Measurements from ENCODE around the gene NPTX1.

The NPTX1 gene

DNA sequence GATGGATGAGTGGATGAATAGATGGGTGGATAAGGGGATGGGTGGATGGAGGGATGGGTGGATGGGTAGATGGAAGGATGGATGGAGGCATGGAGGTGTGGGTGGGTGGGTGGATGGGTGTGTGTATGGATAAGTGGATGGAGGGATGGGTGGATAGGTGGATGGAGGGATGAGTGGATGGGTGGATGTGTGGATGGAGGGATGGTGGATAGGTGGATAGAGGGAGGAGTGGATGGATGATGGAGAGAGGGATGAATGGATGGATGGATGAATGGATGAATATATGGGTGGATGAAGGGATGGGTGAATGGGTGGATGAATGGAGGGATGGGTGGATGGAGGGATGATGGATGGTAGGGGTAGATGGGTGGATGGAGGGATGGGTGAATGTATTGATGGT is 27.5 kb upstream of the NPTX1 start:
- no peak for DNase-seq (ENCODE audit: low spot score)

DNA sequence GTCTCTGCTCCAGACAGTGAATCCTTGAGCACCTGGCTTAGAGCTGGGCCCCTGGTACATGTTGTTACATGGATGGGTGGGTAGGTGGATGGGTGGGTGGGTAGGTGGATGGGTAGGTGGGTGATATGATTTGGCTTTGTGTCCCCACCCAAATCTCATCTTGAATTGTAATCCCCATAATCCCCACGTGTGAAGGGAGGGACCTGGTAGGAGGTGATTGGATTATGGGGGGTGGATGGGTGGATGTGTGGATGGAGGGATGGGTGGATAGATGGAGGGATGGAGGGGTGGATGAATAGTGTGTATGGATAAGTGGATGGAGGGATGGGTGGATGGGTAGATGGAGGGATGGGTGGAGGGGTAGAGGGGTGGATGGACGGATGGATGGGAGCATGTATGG is 26.6 kb upstream of the NPTX1 start:
- DNase-seq (ENCODE audit: low spot score) = no peak

DNA sequence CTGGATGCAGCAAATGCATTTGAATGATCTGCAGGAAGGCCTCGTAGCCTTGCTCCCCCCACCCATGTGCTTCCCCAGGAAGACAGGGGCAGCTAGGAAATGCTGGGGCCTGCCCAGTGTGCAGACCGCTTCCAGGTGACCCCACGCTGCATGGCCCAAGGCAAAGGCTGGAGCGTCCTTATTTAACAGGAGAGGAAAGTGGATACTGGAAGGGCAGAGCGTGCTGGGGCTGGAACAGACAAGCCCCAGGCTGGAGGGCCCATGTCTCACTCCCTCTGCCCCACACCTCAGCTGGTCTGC is 26.1 kb upstream of the NPTX1 start:
- no peak for DNase-seq (ENCODE audit: low spot score)

DNA sequence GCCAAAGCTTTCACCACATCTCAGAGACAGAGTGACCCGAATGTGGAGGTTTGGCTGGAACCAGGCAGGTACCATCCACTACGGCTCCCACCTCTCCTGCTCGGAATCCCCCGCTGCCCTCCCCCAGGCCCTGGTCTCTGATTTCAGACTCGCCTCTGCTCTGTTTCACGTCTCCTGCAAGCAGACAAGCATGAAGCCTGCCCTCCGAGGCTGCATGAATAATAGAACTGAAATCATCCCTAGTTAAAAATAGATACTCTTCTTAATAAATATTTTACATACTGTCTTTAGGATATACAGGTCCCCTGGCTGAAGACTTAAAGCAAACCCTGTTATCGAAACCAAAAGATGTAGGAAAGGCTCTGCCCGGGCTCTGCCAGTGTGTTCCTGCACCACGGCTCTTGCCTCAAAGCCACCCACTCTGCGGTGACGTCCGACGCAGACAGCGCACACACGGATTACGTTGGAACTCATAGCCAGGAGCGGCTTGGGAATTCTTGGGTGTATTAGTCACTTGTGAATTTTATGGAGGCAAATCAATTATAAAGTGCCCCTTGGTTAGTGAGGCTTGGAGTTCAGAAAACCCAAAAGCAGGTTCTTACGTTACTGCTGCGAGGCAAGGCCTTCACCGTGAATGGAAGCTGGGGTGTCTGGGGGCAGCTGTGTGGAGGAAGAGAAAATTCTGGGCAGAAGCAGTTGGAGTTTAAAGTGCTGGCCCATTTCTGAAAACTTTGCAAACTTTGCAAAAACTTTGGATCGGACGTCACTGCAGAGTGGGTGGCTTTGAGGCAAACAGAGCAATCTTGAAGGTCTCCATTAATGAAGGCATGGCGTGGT is 25.6 kb upstream of the NPTX1 start:
- DNase-seq (ENCODE audit: low spot score) = no peak

DNA sequence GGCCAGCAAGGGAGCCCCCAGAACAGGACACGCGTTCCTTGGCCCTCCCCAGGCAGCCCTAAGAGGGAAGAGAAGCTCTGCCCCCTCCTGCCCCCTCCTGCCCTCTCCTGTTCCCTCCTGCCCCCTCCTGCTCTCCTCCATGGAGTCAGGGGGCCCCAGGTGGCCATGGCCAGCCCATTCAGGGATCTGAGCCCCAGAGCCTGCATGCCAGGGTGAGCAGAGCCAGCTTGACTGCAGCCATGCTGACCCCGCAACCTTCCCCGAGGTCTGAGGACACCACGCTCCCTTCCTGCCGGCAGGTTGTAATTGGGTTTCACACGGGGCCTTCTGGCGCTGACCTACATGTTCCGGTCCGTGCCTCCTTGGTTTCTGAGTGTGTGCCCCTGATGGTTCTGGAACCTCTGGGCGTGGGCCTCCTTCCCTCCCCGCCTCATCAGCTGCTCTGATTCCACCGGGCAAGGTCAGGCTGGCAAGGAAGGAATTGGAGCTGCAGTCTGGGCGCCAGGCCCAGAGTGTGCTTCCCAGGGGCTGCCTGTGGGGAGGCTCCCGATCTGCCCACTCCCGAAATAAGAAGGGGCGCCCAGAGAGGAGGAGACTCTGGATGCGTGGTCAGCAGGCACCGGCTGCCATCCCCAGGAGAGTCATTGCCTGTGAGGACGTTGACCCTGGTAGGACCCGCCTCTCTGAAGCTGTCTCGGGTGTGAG is 23.7 kb upstream of the NPTX1 start:
- no peak for DNase-seq (ENCODE audit: low spot score)

DNA sequence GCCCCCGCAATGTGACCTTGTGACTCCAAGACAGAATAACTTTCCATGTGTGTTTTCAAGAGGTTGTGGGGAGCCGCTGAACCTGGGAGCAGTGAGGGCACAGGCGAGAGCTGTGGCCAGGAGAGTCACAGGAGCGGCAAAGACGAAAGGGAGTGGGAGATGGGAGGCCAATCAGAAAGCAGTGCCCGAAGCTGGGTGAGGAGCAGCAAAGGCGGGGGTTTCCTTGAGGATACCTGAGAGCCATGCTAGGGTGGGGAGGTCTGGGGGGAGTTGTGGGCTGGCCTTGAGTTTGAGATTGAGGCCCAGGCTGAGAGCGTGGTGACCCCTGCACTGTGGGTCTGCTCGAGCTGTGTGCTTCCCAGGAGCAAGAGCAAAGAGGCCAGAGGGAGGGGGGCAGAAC is 23.2 kb upstream of the NPTX1 start:
- DNase-seq (ENCODE audit: low spot score) = no peak

DNA sequence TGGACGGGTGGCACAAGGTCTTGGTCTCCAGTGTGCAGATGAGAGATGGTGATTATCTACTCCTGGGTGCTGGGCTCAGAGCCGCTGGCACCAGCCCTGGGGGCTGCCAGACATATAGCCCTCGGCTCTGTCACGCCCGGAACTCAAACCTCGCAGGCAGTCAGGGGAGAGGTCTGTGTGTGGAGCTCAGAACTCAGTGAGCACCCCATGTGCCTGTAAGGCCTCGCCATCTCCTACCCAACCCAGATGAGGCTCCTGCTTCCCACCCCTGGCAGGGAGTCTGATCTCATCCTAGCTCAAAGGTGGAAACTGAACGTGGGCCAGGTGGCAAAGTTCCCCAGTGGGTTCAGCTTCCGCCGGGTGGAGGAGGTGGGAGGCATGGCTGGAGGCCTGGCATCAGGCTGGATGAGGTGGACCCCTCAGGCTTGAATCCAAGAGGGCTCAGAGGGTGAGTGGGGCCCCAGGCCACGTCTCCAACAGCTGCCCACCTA is 22.6 kb upstream of the NPTX1 start:
- no peak for DNase-seq (ENCODE audit: low spot score)

DNA sequence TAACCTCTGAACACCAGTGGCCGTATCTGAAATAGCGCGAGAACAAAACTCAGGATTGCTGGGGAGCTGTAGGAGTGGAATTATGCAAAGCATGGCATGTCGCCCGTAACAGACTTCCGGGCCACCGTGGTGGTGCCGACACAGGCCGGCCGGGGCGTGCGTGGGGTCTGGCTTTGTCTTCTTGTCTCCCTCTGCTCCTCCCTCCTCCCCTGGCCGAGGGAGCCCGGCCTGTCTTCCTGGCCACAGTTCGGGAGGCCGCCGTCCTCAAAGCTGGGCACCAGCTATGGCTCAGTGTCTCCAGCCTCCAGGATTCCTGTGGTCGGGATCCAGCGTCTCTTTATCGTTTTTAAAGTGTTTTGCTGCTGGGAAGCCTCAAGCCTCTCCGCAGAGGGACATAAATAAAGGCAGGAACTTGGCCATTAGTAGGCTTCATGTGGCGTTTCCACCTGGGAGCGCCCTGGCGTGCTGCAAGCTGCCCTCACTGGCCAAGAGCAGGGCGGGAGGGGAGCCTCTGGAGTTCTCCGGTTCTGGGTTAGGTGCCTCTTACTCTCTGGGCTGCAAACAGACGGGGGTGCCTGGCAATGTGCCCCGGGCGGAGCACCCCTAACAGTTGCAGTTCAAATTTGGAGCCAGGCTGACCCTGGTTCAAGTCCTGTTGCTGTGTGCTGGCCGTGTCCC is 22.0 kb upstream of the NPTX1 start:
- no peak for DNase-seq (ENCODE audit: low spot score)

DNA sequence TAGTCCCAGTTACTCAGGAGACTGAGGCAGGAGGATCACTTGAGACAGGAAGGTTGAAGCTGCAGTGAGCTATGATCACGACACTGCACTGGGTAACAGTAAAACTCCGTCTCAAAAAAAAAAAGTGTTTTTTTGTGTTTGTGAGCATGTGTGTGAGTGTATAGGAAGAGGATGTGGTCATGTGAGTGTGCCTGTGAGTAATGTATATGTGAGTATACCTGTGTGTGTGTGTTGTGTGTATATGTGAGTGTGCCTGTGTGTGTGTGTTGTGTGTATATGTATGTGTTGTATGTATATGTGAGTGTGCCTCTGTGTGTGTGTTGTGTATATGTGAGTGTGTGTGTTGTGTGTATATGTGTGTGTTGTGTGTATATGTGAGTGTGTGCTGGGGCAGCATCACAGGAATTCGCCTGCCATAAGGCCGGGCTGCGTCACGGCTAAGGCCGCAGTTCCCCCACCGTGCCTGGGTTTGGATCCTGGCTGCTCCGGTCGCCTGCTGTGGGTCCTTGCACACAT is 21.4 kb upstream of the NPTX1 start:
- no peak for DNase-seq (ENCODE audit: low spot score)

DNA sequence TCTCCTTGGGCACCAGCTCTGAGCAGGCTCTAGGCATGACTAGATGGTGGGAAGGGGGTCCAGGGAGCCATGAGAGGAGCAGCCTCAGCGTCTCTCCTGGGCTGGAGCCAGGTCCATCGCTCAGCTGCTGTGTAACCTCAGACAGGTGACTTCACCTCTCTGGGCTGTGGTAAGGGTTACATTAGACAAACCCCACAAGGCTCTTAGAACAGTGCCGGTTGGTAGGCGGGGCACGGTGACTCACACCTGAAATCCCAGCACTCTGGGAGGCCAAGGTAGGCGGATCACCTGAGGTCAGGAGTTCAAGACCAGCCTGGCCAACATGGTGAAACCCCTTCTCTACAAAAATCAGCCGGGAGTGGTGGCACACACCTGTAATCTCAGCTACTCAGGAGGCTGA is 18.1 kb upstream of the NPTX1 start:
- no peak for DNase-seq (ENCODE audit: low spot score)

DNA sequence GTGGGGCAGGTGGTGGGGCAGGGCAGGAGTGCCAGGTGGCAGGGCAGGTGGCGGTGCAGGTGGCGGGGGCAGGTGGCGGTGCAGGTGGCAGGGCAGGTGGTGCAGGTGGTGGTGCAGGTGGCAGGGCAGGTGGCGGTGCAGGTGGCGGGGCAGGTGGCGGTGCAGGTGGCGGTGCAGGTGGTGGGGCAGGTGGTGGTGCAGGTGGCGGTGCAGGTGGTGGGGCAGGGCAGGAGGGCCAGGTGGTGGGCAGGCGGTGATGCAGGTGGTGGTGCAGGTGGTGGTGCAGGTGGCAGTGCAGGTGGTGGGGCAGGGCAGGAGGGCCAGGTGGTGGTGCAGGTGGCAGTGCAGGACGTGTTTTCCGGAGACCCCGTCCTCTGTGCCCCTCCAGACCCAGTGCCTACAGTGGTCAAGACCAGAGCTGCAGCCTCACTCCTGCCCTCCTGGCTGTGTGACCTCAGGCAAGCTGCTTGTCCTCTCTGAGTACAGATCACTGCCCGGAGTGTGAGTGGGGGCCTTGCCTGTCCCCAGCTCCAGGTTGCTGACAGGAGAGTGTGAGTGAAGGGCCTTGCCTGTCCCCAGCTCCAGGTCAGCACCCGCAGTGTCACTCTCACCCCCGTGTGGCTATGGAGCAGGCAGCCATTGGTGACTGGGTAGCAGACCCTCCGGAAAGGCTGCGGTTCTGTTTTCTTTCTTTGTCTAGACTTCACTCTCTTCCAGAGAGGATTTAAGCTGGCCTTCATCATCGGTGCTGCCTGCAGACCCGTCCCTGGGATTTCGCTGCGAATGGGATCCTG is 16.1 kb upstream of the NPTX1 start:
- no peak for DNase-seq (ENCODE audit: low spot score)

DNA sequence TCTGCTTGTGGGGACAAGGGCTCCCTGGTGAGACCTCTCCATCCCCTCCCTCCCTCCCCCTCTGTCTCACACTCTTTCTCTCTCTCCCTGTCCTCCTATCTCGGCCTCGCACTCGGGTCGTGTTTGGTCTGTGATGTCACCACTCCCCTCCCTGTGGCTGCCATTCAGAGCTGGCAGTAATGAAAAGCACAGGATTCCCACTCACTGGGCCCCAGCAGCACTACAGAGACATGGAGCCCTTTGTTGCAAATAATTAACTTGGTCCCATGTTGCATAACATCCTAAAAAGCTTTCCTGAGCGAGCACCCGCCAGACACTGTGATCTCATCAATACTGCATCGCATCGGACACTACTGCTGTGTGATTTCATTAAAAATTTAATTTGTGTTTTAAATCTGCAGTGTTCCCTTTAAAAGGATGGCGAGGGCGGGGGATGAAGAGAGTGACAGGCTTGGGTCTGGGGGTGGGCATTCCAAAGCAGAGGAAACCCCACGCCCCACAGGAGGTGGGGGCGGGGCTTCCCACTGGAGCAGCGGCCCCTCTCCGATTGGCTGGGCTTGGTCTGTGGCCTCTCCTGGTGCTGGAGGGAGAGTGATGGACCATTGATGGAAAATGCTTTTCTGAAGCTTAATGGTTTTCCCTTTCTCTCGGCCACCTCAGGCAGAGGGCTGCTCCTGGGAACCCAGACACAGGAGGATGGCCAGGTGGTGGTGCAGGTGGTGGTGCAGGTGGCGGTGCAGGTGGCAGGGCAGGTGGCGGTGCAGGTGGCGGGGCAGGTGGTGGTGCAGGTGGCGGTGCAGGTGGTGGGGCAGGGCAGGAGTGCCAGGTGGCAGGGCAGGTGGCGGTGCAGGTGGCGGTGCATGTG is 15.3 kb upstream of the NPTX1 start:
- no peak for DNase-seq (ENCODE audit: low spot score)

DNA sequence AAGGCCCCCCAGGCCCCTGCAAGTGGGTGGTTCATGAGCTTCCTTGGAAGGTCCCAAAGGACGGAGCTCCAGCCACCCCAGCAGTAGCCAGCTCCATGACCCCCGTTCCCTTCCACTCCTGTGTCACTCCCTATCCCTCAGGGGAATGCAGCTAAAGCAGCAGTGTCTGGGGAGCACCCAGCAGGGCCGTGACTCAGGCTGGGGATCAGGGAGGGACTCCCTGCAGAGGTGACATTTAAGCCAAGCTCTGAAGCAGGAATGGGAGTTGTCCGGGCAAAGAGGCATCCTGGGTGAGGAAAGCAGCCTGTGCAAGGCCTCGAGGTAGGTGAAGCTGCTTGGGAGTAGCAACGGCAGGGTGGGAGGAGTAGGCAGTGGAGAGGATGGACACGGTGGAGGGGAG is 11.1 kb upstream of the NPTX1 start:
- DNase-seq (ENCODE audit: low spot score) = no peak

DNA sequence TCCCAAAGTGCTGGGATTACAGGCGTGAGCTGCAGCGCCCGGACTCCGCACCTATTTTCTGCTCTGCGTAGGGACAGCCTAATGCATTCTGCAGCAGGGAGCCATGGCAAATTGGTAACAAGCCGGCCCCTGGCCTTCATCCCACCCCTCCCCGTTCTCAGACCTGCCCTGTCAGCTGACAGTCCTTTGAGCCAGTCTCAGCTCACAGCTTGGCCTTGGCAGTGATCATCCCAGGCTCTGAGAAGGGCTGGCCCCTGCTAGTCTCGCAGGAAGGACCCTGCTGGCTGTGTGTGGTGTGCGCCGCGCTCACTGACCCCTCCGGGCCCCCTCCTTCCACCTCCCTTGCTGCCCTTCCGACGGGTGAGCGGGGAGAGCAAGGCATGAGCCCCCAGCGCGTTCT is 10.3 kb upstream of the NPTX1 start:
- no peak for DNase-seq (ENCODE audit: low spot score)

DNA sequence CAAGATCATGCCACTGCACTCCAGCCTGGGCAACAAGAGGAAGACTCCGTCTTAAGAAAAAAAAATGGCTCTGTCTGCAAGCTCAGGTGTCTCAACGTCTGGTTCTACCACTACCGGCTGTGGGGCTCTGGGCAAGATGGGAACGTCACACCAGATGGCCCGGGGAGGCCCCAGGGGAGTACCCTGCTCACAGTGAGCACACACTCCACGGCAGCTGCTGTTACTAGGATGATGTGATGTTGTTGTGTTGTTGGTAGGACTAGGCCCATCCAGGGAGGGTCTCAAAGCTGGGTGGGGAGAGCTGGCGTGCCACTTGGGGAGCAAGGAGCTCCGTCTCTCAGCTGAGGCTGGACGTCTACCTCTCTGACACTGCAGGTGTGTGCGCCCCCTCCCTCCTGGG is 9.4 kb upstream of the NPTX1 start:
- no peak for DNase-seq (ENCODE audit: low spot score)

DNA sequence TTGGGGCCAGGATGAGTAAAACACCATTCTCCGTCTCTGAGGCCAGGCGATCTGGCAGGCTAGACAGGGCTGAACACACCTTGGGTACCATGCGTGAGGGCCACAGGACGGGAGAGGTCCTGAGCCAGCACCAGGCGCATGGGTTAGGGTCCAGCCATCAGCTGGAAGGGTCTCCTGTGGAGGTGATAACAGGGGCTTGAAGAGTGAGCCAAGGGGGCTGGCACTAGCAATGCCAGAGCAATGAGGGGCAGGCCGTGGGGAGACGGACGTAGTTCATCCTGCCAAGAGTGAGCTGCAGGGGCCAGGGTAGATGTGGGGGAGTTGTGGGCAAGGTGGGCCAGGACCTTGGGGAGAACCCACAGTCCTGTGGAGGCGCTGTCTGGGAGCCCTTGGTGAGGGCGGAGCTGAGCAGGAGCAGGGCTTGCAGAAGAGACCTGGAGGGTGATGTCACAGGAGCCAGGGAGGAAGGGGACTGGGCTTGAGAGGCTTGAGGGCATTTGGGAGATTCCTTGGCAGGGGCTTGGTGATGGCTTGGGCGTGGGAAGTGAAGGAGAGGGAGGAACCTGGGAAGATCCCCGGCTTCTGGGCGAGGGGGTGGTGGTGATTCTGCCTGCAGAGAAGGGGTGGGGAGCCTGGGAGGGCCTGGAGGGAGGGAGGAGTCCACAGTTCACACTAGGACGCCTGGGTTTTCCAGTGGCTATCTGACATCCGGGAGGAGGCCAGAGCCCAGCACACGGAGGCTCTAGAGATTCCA is 6.3 kb upstream of the NPTX1 start:
- no peak for DNase-seq (ENCODE audit: low spot score)

DNA sequence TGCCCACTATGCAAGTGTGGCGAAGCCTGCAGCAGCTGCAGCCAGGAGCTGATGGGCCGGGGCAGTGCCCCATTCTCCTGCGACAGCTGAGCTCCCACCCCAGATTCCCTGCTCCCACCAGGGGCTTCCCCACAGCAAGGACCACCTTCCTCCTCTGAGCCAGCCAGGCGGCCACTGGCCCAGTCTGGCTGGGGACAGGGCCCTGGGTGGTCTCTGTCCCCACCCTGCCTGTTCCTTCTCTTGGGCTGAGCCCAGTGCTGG is 5.6 kb upstream of the NPTX1 start:
- DNase-seq (ENCODE audit: low spot score) = no peak

DNA sequence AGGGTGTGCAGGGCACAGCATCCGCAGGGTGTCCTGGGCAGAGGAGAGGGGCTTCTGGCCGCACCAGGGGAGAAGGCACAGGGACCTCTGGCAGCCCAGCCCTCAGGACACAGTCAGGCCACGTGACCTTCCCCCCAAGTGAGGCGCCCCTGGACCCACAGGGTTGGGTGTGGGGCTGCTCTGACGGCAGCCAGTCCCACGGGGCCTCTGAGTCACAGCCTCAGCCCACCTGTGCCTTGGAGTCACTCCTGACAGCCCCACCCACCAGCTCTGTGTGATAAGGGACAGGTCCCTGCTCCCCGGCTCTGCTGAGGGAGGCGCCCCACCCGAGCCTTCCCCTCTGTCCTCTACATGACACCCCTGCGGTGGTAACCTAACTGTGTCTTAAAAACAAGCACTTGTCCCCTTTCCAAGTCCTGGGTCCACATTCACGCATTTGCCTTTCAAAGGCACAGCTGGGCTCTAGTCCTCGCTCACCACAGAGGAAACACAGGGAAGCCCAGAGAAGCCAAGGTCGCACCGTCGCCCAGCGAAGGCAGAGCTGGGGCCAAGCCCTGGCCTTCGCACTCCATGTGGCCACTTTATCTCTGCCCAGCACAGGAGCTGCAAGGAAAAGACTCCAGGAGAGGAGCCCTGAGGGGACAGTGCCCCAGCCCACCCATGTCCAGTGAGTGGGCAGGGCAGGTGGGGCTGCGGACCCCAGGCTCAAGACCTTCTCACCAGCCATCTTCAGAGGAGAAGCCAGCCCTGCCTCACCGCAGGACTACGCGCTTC is 5.1 kb upstream of the NPTX1 start:
- no peak for DNase-seq (ENCODE audit: low spot score)

DNA sequence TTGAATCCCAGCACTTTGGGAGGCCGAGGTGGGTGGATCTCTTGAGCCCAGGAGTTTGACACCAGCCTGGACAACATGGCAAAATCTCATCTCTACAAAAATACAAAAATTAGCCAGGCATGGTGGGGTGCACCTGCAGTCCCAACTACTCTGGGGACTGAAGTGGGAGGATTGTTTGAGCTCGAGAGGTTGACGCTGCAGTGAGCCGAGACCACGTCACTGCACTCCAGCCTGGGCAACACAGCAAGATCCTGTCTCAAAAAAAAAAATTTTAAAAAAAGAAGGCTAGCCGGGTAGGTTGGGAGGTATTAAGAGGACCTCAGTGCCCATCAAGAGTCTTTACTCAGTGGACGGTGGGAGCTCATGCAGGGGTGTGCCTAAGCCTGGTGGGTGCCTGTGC is 3.8 kb upstream of the NPTX1 start:
- no peak for DNase-seq (ENCODE audit: low spot score)

DNA sequence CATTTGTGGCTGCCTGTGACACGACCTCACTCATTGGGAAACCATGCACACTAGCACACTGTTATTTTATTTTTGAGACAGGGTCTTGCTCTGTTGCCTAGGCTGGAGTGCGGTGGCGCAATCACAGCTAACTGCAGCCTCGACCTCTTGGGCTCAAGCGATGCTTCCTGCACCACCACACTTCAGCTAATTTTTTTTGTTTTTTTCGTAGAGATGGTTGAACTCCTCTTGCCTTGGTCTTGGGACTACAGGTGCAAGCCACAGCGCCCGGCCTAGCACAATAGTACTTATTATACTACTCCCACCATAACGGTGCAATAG is 2.8 kb upstream of the NPTX1 start:
- DNase-seq (ENCODE audit: low spot score) = no peak

All from activated CD4-positive, alpha-beta T cell treated with anti-CD3 and anti-CD28 coated beads, Interleukin-2, Interleukin-4, amounts not matched to agents 100 ng/mL and 50 ng/mL, durations not matched to agents 16 hours and 8 hours (primary cell).